GM20431 (cell line): ENCODE data around the gene GAL3ST3.

Source experiments
- in situ Hi-C: fragments of 300-500 bp; cut with MseI, MboI; formaldehyde crosslinking; loops from one replicate; pipeline ENCODE4 v1.15.0; 2020; ENCODE audit warnings: low sequenced_read_pairs; ENCODE audit not compliant: unreplicated experiment

GAL3ST3 gene

GRCh38 chr11:65997286-65997685 is 51.7 kb downstream of the GAL3ST3 start:
- in situ Hi-C loops = loop anchor here (25.0 kb wide), 1 partner anchor 285 kb away; the partner anchor contains the start of genes KAT5 and RNASEH2C

- in situ Hi-C loops = loop anchor here (25.0 kb wide), 1 partner anchor 280 kb away; the partner anchor contains the start of genes KAT5 and RNASEH2C
Measured at GRCh38 chr11:65992056-65992455, 56.9 kb downstream of the GAL3ST3 start.
